Neural cell (in vitro differentiated cells): Measurements from ENCODE around the gene RUVBL1.

Source experiments
- EZH2 ChIP-seq: fragments of 200-600, 300-800 bp; shearing (Covaris generic), sonication (generic); IDR thresholded peaks from 2 replicates; pipeline ENCODE4 v1.6.1; 2014; ENCODE audit warnings: antibody characterized with exemption, low read length, borderline replicate concordance, mild to moderate bottlenecking; ENCODE audit not compliant: insufficient read depth, poor library complexity, severe bottlenecking
- RAD21 ChIP-seq: fragments of 450-650 bp; conservative IDR thresholded peaks from 2 replicates; pipeline ENCODE4 v1.6.1; 2014; ENCODE audit warnings: antibody characterized with exemption, mild to moderate bottlenecking, moderate library complexity
- TF ChIP-seq, protein P1 (sequence below): fragments of 450-650 bp; IDR thresholded peaks from 2 replicates; pipeline ENCODE4 v1.5.1; 2014; ENCODE audit warnings: antibody characterized with exemption, mild to moderate bottlenecking, moderate library complexity; ENCODE audit not compliant: poor library complexity, severe bottlenecking

GRCh38 chr3:128056258-128056657, 67.4 kb downstream of the RUVBL1 start:
- no peak for TF ChIP-seq EZH2
- TF ChIP-seq, protein P1, sequence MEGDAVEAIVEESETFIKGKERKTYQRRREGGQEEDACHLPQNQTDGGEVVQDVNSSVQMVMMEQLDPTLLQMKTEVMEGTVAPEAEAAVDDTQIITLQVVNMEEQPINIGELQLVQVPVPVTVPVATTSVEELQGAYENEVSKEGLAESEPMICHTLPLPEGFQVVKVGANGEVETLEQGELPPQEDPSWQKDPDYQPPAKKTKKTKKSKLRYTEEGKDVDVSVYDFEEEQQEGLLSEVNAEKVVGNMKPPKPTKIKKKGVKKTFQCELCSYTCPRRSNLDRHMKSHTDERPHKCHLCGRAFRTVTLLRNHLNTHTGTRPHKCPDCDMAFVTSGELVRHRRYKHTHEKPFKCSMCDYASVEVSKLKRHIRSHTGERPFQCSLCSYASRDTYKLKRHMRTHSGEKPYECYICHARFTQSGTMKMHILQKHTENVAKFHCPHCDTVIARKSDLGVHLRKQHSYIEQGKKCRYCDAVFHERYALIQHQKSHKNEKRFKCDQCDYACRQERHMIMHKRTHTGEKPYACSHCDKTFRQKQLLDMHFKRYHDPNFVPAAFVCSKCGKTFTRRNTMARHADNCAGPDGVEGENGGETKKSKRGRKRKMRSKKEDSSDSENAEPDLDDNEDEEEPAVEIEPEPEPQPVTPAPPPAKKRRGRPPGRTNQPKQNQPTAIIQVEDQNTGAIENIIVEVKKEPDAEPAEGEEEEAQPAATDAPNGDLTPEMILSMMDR = no peak
- TF ChIP-seq RAD21 = no peak
